Measurements from ENCODE around the gene DOK7.

The DOK7 gene

GRCh38 chr4:3522651-3523050 is 59.5 kb downstream of the DOK7 start:
- Histone ChIP-seq H3K79me2 (ENCODE audit: insufficient read depth, low read length) (peaks cover 30% of the 10 kb centered on the region; the same call in 1 of the 2 replicates), H3K4me3 (ENCODE audit: low read depth in 1 of 2, low read length in 2 of 2) (no peak overlapping the region), H4K20me1 (ENCODE audit: insufficient read depth, low read length) (peaks cover 50% of the 10 kb centered on the region), H2AFZ (ENCODE audit: low read depth, low read length) (no peak overlapping the region), H3K27me3 (ENCODE audit: insufficient read depth, low read length, poor library complexity) (no peaks in the 10 kb centered on the region), H3K4me1 (ENCODE audit: insufficient read depth, low read length) (no peaks in the 10 kb centered on the region), H3K9me3 (ENCODE audit: insufficient read depth, low read length, severe bottlenecking) (no peaks in the 10 kb centered on the region), H3K9ac (ENCODE audit: low read depth, low read length) (no peak overlapping the region), H3K27ac (ENCODE audit: low read length) (no peak overlapping the region), H3K4me2 (ENCODE audit: insufficient read depth, low read length) (no peak overlapping the region), H3K36me3 (ENCODE audit: insufficient read depth, low read length) (peaks cover 84% of the 10 kb centered on the region)
- ATAC-seq (ENCODE audit: insufficient read depth, low read depth): no peak
- DNase-seq: no peak
- no peak for TF ChIP-seq CTCF (IDR thresholded peaks at IDR 0.05; ENCODE audit: borderline replicate concordance, extremely low read depth, low read length, poor library complexity, severe bottlenecking)
- no peak for TF ChIP-seq EZH2 (IDR thresholded peaks at IDR 0.05; ENCODE audit: borderline replicate concordance, low read depth, low read length, severe bottlenecking)

- no peak for DNase-seq
- TF ChIP-seq CTCF (IDR thresholded peaks at IDR 0.05; ENCODE audit: borderline replicate concordance, extremely low read depth, low read length, poor library complexity, severe bottlenecking): no peak
- TF ChIP-seq EZH2 (IDR thresholded peaks at IDR 0.05; ENCODE audit: borderline replicate concordance, low read depth, low read length, severe bottlenecking): no peak
- Histone ChIP-seq H3K79me2 (ENCODE audit: insufficient read depth, low read length) (peaks cover 36% of the 10 kb centered on the region), H4K20me1 (ENCODE audit: insufficient read depth, low read length) (peaks cover 55% of the 10 kb centered on the region), H3K4me3 (ENCODE audit: low read depth in 1 of 2, low read length in 2 of 2) (no peak overlapping the region), H3K9ac (ENCODE audit: low read depth, low read length) (no peak overlapping the region), H3K27ac (ENCODE audit: low read length) (no peak overlapping the region), H3K27me3 (ENCODE audit: insufficient read depth, low read length, poor library complexity) (no peaks in the 10 kb centered on the region), H3K4me2 (ENCODE audit: insufficient read depth, low read length) (no peak overlapping the region), H2AFZ (ENCODE audit: low read depth, low read length) (no peak overlapping the region), H3K9me3 (ENCODE audit: insufficient read depth, low read length, severe bottlenecking) (no peaks in the 10 kb centered on the region), H3K4me1 (ENCODE audit: insufficient read depth, low read length) (0 out of 2 replicates have a peak, but pooled peaks cover 3% of the 10 kb centered on the region), H3K36me3 (ENCODE audit: insufficient read depth, low read length) (peaks cover 84% of the 10 kb centered on the region)
- no peak for ATAC-seq (ENCODE audit: insufficient read depth, low read depth)
Observed at GRCh38 chr4:3523146-3523627, 60.1 kb downstream of the DOK7 start.

- TF ChIP-seq CTCF (IDR thresholded peaks at IDR 0.05; ENCODE audit: borderline replicate concordance, extremely low read depth, low read length, poor library complexity, severe bottlenecking) (no peak), EZH2 (IDR thresholded peaks at IDR 0.05; ENCODE audit: borderline replicate concordance, low read depth, low read length, severe bottlenecking) (no peak)
- H4K20me1 ChIP-seq (ENCODE audit: insufficient read depth, low read length): peaks cover 61% of the 10 kb centered on the region
- H3K27me3 ChIP-seq (ENCODE audit: insufficient read depth, low read length, poor library complexity): no peaks in the 10 kb centered on the region
- H3K4me1 ChIP-seq (ENCODE audit: insufficient read depth, low read length): peaks cover 8% of the 10 kb centered on the region; the same call in 1 of the 2 replicates
- no peaks in the 10 kb centered on the region for H3K9me3 ChIP-seq (ENCODE audit: insufficient read depth, low read length, severe bottlenecking)
- H3K9ac ChIP-seq (ENCODE audit: low read depth, low read length): no peak overlapping the region
- no peak overlapping the region for H3K27ac ChIP-seq (ENCODE audit: low read length)
- no peak for ATAC-seq (ENCODE audit: insufficient read depth, low read depth)
- H3K79me2 ChIP-seq (ENCODE audit: insufficient read depth, low read length): peaks cover 41% of the 10 kb centered on the region
- DNase-seq: no peak
- peaks cover 86% of the 10 kb centered on the region for H3K36me3 ChIP-seq (ENCODE audit: insufficient read depth, low read length)
- H3K4me3 ChIP-seq (ENCODE audit: low read depth in 1 of 2, low read length in 2 of 2): no peak overlapping the region
- no peak overlapping the region for H2AFZ ChIP-seq (ENCODE audit: low read depth, low read length)
- no peak overlapping the region for H3K4me2 ChIP-seq (ENCODE audit: insufficient read depth, low read length)
Observed at GRCh38 chr4:3523628-3524221, 60.6 kb downstream of the DOK7 start.
